GM18517 (cell line): ENCODE measurements around the gene FUT4.
A peak's percentile ranks its signal among the peaks of the same experiment; 100 is the strongest.
"Not testable (repeated sequence)": the region's sequence is repeated elsewhere in the genome, so short reads cannot be mapped to it uniquely, and the experiment has no call there.

Source experiments
- ATAC-seq: cut with Tn5 transposase; IDR thresholded peaks from one replicate; pipeline ENCODE4 v1.9.1; 2021; ENCODE audit warnings: mild to moderate bottlenecking, moderate library complexity; ENCODE audit not compliant: unreplicated experiment

FUT4 gene

GRCh38 chr11:94563176-94563847, 19.6 kb downstream of the FUT4 start:
- no peak for ATAC-seq

GRCh38 chr11:94563848-94564467, 20.2 kb downstream of the FUT4 start:
- ATAC-seq, result no peak

- no peak for ATAC-seq
Measured at GRCh38 chr11:94567181-94567670, 23.5 kb downstream of the FUT4 start, which contains the start of gene PIWIL4. PIWIL4 (plus strand) TSS chr11:94567368; CDS start chr11:94567519, 151 bp downstream.

GRCh38 chr11:94568200-94568599, 24.5 kb downstream of the FUT4 start:
- no peak for ATAC-seq

GRCh38 chr11:94568717-94569116, 25.0 kb downstream of the FUT4 start:
- no peak for ATAC-seq

GRCh38 chr11:94572975-94573374, 29.3 kb downstream of the FUT4 start:
- not testable (repeated sequence) for ATAC-seq

GRCh38 chr11:94574193-94574961, 30.7 kb downstream of the FUT4 start:
- no peak for ATAC-seq

- ATAC-seq, result no peak
Measured at GRCh38 chr11:94576306-94576705, 32.6 kb downstream of the FUT4 start.

GRCh38 chr11:94577841-94578240, 34.1 kb downstream of the FUT4 start:
- ATAC-seq, result no peak

- ATAC-seq, result peak; percentile 48
Measured at GRCh38 chr11:94581926-94582325, 38.2 kb downstream of the FUT4 start.

GRCh38 chr11:94583213-94583865, 39.6 kb downstream of the FUT4 start:
- no peak for ATAC-seq

GRCh38 chr11:94583866-94584500, 40.3 kb downstream of the FUT4 start:
- ATAC-seq, result no peak

GRCh38 chr11:94584978-94585377, 41.3 kb downstream of the FUT4 start:
- ATAC-seq, result no peak

- ATAC-seq, result no peak
Measured at GRCh38 chr11:94585399-94585798, 41.7 kb downstream of the FUT4 start.

GRCh38 chr11:94586546-94586945, 42.8 kb downstream of the FUT4 start:
- ATAC-seq, result no peak

- ATAC-seq, result no peak
Measured at GRCh38 chr11:94586978-94587377, 43.3 kb downstream of the FUT4 start.

GRCh38 chr11:94588366-94588942, 44.7 kb downstream of the FUT4 start:
- ATAC-seq, result no peak

GRCh38 chr11:94590352-94591041, 46.8 kb downstream of the FUT4 start:
- ATAC-seq, result no peak

- peak; percentile 73 for ATAC-seq
Measured at GRCh38 chr11:94593030-94593429, 49.3 kb downstream of the FUT4 start.

GRCh38 chr11:94595076-94595475, 51.4 kb downstream of the FUT4 start:
- peak; percentile 53 for ATAC-seq
